OCI-LY7 (cell line): ENCODE results near the gene LRRC1. TPM values are rescaled to one million over a fixed set of nuclear protein-coding genes. Genes with fewer than 3 reads are reported as not detected.

Experiments
- BruUV-seq: library from RNA; stranded (reverse); fragments of 400-500 nt; replicated peaks from 2 replicates; lab custom pipeline; 2021; lab: Mats Ljungman, UMichigan
- CTCF ChIA-PET: fragments of 300-600 bp; sonication (Branson Sonifier 250); formaldehyde crosslinking; loops from one replicate; lab custom pipeline; 2022; ENCODE audit warnings: antibody characterized with exemption; ENCODE audit not compliant: unreplicated experiment; lab: Charles Lee
- POLR2A ChIA-PET: fragments of 300-600 bp; sonication (Branson Sonifier 250); formaldehyde crosslinking; loops from one replicate; lab custom pipeline; 2022; ENCODE audit warnings: antibody characterized with exemption; lab: Charles Lee
- DNase-seq: peaks from one replicate; pipeline ENCODE4 v3.0.0-alpha.2; 2015; ENCODE audit warnings: low spot score
- H2AFZ ChIP-seq: fragments of 200-600 bp; sonication (generic), shearing (Covaris generic); 2 replicates; pipeline ENCODE4 v1.6.1; 2014; ENCODE audit warnings: mild to moderate bottlenecking, antibody characterized with exemption, low read length, moderate library complexity
- H3K27ac ChIP-seq: fragments of 200-600 bp; sonication (generic); 2 replicates; pipeline ENCODE4 v1.5.1; 2014; ENCODE audit warnings: mixed run types, low read depth, mild to moderate bottlenecking, moderate library complexity, low read length, inconsistent platforms; ENCODE audit not compliant: poor library complexity, severe bottlenecking
- H3K36me3 ChIP-seq: fragments of 200-600 bp; sonication (generic); 2 replicates; pipeline ENCODE4 v1.6.1; 2014; ENCODE audit warnings: mild to moderate bottlenecking, antibody characterized with exemption, low read length, moderate library complexity, mixed read lengths; ENCODE audit not compliant: insufficient read depth
- H3K4me1 ChIP-seq: fragments of 200-600 bp; sonication (generic); 2 replicates; pipeline ENCODE4 v1.5.1; 2014; ENCODE audit warnings: mild to moderate bottlenecking, low read length; ENCODE audit not compliant: insufficient read depth, poor library complexity, severe bottlenecking
- H3K4me2 ChIP-seq: fragments of 200-600 bp; sonication (generic); 2 replicates; pipeline ENCODE4 v1.6.1; 2014; ENCODE audit warnings: mild to moderate bottlenecking, low read length
- H3K4me3 ChIP-seq: fragments of 200-600 bp; sonication (generic); 2 replicates; pipeline ENCODE4 v1.5.1; 2014; ENCODE audit warnings: mild to moderate bottlenecking, low read depth, low read length; ENCODE audit not compliant: poor library complexity, severe bottlenecking
- H3K79me2 ChIP-seq: fragments of 200-600 bp; sonication (generic); 2 replicates; pipeline ENCODE4 v1.6.1; 2016; ENCODE audit warnings: low read depth, mild to moderate bottlenecking, low read length, moderate library complexity, mixed read lengths; ENCODE audit not compliant: insufficient read depth
- H3K9me2 ChIP-seq: fragments of 200-600 bp; sonication (generic); 2 replicates; pipeline ENCODE4 v1.6.1; 2016; ENCODE audit warnings: mild to moderate bottlenecking, low read length, mixed read lengths; ENCODE audit not compliant: insufficient read depth
- H3K9me3 ChIP-seq: fragments of 200-600 bp; sonication (generic); 2 replicates; pipeline ENCODE4 v1.6.1; 2014; ENCODE audit warnings: mild to moderate bottlenecking, mixed run types, low read length, mixed read lengths
- H4K20me1 ChIP-seq: fragments of 200-600 bp; sonication (generic); 2 replicates; pipeline ENCODE4 v1.6.1; 2014; ENCODE audit warnings: mild to moderate bottlenecking, antibody characterized with exemption, low read length, moderate library complexity, mixed read lengths; ENCODE audit not compliant: insufficient read depth
- EZH2phosphoT487 ChIP-seq: fragments of 200-600 bp; sonication (generic); IDR thresholded peaks from 2 replicates; pipeline ENCODE4 v1.6.1; 2018; ENCODE audit warnings: low read depth, borderline replicate concordance, mild to moderate bottlenecking, mixed run types, antibody characterized with exemption, low read length, moderate library complexity, mixed read lengths
- intact Hi-C: fragments of 100-400 bp; cut with micrococcal nuclease; formaldehyde crosslinking; loops from one replicate; pipeline ENCODE4 v1.10.0; 2022; ENCODE audit not compliant: unreplicated experiment
- total RNA-seq, 2 experiments: library from RNA; depleted of rRNA in 1 of 2; stranded (reverse); fragments of >200 nt in 1 of 2; shearing (Covaris generic) in 1 of 2; gene quantifications; 2 replicates each; pipeline ENCODE4 v1.2.3, GENCODE V29; 2014 to 2022
- TF ChIP-seq, protein P1 (sequence below): fragments of 200-600 bp; sonication (generic); conservative IDR thresholded peaks from 2 replicates; pipeline ENCODE4 v1.5.1; 2014; ENCODE audit warnings: mild to moderate bottlenecking, antibody characterized with exemption, low read length, moderate library complexity, mixed read lengths

The LRRC1 gene
- total RNA-seq, 2 experiments from 2014 or later = 8.2 to 8.4 TPM

DNA sequence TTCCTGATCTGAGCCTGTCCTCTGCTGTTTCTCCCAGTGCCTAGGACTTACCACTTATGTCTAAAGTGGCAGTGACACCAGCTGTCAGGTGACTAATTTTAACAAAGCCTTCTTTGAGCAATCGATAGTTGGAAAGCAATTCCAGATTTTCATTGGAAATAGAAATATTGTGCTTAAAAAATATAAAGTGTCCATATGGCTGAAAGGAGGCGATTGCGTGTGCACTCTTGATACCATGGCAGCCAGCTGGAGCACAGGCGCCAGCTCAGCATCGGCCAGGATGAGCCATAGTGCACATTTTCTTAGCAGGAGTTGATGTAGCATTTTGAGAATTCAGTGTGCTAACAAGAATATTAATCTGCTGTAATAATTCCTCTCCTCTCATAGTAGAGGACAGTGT lies 70.0 kb downstream of the LRRC1 start:
- H3K9me3 ChIP-seq = no peaks in the 10 kb centered on the region
- H3K79me2 ChIP-seq = no peaks in the 10 kb centered on the region
- H3K27ac ChIP-seq = no peak overlapping the region
- no peaks in the 10 kb centered on the region for H4K20me1 ChIP-seq
- no peaks in the 10 kb centered on the region for H3K36me3 ChIP-seq
- no peak overlapping the region for H2AFZ ChIP-seq
- CTCF ChIA-PET = no interaction called here
- no peaks in the 10 kb centered on the region for H3K9me2 ChIP-seq
- H3K4me2 ChIP-seq = no peak overlapping the region
- BruUV-seq = no TSS peak
- intact Hi-C loops = no loop called here
- no peaks in the 10 kb centered on the region for H3K4me1 ChIP-seq
- TF ChIP-seq, protein P1, sequence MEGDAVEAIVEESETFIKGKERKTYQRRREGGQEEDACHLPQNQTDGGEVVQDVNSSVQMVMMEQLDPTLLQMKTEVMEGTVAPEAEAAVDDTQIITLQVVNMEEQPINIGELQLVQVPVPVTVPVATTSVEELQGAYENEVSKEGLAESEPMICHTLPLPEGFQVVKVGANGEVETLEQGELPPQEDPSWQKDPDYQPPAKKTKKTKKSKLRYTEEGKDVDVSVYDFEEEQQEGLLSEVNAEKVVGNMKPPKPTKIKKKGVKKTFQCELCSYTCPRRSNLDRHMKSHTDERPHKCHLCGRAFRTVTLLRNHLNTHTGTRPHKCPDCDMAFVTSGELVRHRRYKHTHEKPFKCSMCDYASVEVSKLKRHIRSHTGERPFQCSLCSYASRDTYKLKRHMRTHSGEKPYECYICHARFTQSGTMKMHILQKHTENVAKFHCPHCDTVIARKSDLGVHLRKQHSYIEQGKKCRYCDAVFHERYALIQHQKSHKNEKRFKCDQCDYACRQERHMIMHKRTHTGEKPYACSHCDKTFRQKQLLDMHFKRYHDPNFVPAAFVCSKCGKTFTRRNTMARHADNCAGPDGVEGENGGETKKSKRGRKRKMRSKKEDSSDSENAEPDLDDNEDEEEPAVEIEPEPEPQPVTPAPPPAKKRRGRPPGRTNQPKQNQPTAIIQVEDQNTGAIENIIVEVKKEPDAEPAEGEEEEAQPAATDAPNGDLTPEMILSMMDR = no peak
- TF ChIP-seq EZH2phosphoT487 = no peak
- POLR2A ChIA-PET = interaction anchor here (0.6 kb wide), 1 partner anchor 324 kb away, joined by 3 read pairs; no protein-coding TSS in a partner anchor
- H3K4me3 ChIP-seq = no peak overlapping the region
- DNase-seq = no peak

DNA sequence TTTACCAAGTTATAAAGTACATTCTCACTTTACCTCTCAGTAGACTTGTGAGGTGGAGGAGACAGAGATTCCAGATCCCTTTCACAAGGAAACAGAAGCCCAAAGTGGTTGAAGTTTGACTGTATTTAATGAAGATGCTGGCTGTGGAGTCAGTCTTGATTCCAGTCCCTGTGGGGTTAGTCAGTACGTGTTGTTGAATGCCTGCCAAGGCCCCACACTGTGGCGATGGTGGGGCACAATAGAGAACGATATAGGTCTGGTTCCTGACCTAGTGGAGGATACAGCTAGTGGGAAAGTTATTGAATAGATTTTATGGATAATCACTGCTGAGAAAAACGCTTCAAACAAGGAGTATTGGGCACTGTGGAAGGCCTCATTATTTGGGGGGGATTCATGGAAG lies 71.4 kb downstream of the LRRC1 start:
- Histone ChIP-seq H3K4me1 (no peaks in the 10 kb centered on the region), H3K36me3 (no peaks in the 10 kb centered on the region), H3K9me2 (no peaks in the 10 kb centered on the region), H3K4me2 (no peak overlapping the region), H4K20me1 (no peaks in the 10 kb centered on the region), H3K9me3 (no peaks in the 10 kb centered on the region), H3K27ac (no peak overlapping the region), H2AFZ (no peak overlapping the region), H3K4me3 (no peak overlapping the region), H3K79me2 (no peaks in the 10 kb centered on the region)
- BruUV-seq = no TSS peak
- CTCF ChIA-PET = no interaction called here
- POLR2A ChIA-PET = no interaction called here
- TF ChIP-seq, protein P1 = no peak
- no peak for TF ChIP-seq EZH2phosphoT487
- intact Hi-C loops = no loop called here
- no peak for DNase-seq

DNA sequence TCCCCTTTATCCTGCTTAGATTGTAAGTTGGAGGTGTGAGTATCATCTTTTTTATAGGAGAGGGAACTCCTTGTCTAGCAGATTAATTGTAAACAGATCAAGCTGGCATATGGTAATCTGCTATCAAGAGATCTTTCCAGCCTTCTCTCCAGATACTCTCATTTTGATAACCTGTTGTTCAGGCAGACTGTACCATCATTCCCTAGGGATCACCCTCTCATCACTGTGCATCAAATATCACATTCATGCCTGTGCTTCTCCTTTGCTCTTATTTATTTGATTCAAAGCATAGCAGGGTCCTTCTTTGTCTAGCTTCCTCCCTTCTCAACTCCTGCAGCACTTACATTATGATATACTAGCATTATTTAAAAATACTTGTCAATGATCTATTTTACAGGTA lies 73.8 kb downstream of the LRRC1 start:
- ChIA-PET CTCF (no interaction called here), POLR2A (interaction anchor here (0.7 kb wide), 1 partner anchor 19 kb away, joined by 5 read pairs; no protein-coding TSS in a partner anchor)
- H3K27ac ChIP-seq = no peak overlapping the region
- intact Hi-C loops = no loop called here
- no peaks in the 10 kb centered on the region for H3K79me2 ChIP-seq
- no TSS peak for BruUV-seq
- TF ChIP-seq, protein P1 = no peak
- TF ChIP-seq EZH2phosphoT487 = no peak
- H3K4me3 ChIP-seq = no peak overlapping the region
- no peaks in the 10 kb centered on the region for H3K36me3 ChIP-seq
- H3K4me2 ChIP-seq = no peak overlapping the region
- no peak overlapping the region for H2AFZ ChIP-seq
- H3K4me1 ChIP-seq = no peaks in the 10 kb centered on the region
- no peaks in the 10 kb centered on the region for H3K9me3 ChIP-seq
- no peaks in the 10 kb centered on the region for H4K20me1 ChIP-seq
- DNase-seq = no peak
- H3K9me2 ChIP-seq = no peaks in the 10 kb centered on the region
